HPDE6-E6E7 (cell line): ENCODE measurements around the gene NADK2.
A peak's percentile ranks its signal among the peaks of the same experiment; 100 is the strongest.
"Not testable (repeated sequence)": the region's sequence is repeated elsewhere in the genome, so short reads cannot be mapped to it uniquely, and the experiment has no call there.

Experiments used
- DNase-seq: peaks from one replicate; pipeline ENCODE4 v3.0.0; 2011; ENCODE audit warnings: missing footprints; ENCODE audit errors: extremely low spot score

Gene NADK2

GRCh38 chr5:36241631-36242533 lies at the start of gene NADK2:
TSS of gene NADK2 (minus strand) at chr5:36241925. CDS start at chr5:36241798, 127 bp downstream.
- peak; percentile 88 for DNase-seq

- DNase-seq: no peak
Observed at GRCh38 chr5:36285837-36286615, 44.3 kb upstream of the NADK2 start.

- DNase-seq: not testable (repeated sequence)
Observed at GRCh38 chr5:36283775-36284174, 42.0 kb upstream of the NADK2 start.

GRCh38 chr5:36281626-36282025 lies 39.9 kb upstream of the NADK2 start:
- DNase-seq: no peak

- no peak for DNase-seq
Observed at GRCh38 chr5:36279054-36279698, 37.5 kb upstream of the NADK2 start.

- DNase-seq: no peak
Observed at GRCh38 chr5:36277521-36278176, 35.9 kb upstream of the NADK2 start.

GRCh38 chr5:36276864-36277263 lies 35.1 kb upstream of the NADK2 start:
- DNase-seq: no peak

GRCh38 chr5:36273809-36274526 lies 32.2 kb upstream of the NADK2 start:
- no peak for DNase-seq

- no peak for DNase-seq
Observed at GRCh38 chr5:36272136-36272690, 30.5 kb upstream of the NADK2 start.

GRCh38 chr5:36270876-36271575 lies 29.3 kb upstream of the NADK2 start:
- no peak for DNase-seq

GRCh38 chr5:36270175-36270574 lies 28.4 kb upstream of the NADK2 start:
- no peak for DNase-seq

GRCh38 chr5:36269478-36269877 lies 27.8 kb upstream of the NADK2 start:
- DNase-seq: no peak

GRCh38 chr5:36267905-36268304 lies 26.2 kb upstream of the NADK2 start:
- no peak for DNase-seq

GRCh38 chr5:36264202-36264760 lies 22.6 kb upstream of the NADK2 start:
- DNase-seq: no peak

- DNase-seq: no peak
Observed at GRCh38 chr5:36261186-36261585, 19.5 kb upstream of the NADK2 start.

GRCh38 chr5:36253575-36253974 lies 11.8 kb upstream of the NADK2 start:
- no peak for DNase-seq

- DNase-seq: no peak
Observed at GRCh38 chr5:36252722-36253365, 11.1 kb upstream of the NADK2 start.

GRCh38 chr5:36251218-36251617 lies 9.5 kb upstream of the NADK2 start:
- no peak for DNase-seq

GRCh38 chr5:36250427-36250826 lies 8.7 kb upstream of the NADK2 start:
- DNase-seq: no peak
